GM12801 (cell line): ENCODE results near the gene MAPK13.

Experiments
- TF ChIP-seq, protein P1 (sequence below): IDR thresholded peaks from one replicate; pipeline ENCODE4 v1.5.1; 2011; ENCODE audit warnings: control low read depth; ENCODE audit not compliant: insufficient read length; ENCODE audit errors: extremely low read depth

The MAPK13 gene

DNA sequence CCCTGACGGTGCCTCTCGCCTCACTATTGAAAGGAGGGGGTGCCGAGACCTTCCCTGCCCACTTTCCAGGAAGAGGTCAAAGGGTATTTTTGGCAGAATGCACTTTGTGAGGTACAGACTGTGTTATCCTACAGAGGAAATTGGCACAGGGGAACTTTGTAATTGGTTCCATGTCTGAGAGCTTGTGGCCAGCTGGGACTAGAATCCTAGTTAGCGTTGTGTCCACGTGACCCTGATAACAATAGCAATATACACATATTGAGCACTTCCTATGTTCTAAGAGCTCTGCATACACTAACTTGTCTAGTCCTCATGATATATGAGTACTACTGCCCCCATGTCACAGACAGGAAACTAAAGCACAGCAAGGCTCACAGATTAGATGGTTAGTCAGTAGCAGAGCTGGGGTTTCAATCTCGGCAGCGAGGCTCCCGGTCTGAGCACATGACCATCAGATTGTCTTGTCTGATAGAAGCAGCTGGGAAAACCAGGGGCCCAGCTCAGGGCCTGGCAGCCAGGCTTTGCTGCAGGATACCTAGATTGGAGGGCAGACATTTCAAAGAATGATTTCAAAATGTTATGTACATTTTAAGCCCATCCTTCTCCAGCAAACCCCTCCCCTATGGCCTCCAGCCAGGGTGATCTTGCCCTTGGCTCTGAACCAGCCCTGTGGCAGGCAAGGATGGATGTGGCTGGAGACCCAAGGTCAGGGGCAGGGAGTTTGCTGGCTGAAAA, 1.4 kb downstream of the MAPK13 start:
- TF ChIP-seq, protein P1, sequence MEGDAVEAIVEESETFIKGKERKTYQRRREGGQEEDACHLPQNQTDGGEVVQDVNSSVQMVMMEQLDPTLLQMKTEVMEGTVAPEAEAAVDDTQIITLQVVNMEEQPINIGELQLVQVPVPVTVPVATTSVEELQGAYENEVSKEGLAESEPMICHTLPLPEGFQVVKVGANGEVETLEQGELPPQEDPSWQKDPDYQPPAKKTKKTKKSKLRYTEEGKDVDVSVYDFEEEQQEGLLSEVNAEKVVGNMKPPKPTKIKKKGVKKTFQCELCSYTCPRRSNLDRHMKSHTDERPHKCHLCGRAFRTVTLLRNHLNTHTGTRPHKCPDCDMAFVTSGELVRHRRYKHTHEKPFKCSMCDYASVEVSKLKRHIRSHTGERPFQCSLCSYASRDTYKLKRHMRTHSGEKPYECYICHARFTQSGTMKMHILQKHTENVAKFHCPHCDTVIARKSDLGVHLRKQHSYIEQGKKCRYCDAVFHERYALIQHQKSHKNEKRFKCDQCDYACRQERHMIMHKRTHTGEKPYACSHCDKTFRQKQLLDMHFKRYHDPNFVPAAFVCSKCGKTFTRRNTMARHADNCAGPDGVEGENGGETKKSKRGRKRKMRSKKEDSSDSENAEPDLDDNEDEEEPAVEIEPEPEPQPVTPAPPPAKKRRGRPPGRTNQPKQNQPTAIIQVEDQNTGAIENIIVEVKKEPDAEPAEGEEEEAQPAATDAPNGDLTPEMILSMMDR = no peak

DNA sequence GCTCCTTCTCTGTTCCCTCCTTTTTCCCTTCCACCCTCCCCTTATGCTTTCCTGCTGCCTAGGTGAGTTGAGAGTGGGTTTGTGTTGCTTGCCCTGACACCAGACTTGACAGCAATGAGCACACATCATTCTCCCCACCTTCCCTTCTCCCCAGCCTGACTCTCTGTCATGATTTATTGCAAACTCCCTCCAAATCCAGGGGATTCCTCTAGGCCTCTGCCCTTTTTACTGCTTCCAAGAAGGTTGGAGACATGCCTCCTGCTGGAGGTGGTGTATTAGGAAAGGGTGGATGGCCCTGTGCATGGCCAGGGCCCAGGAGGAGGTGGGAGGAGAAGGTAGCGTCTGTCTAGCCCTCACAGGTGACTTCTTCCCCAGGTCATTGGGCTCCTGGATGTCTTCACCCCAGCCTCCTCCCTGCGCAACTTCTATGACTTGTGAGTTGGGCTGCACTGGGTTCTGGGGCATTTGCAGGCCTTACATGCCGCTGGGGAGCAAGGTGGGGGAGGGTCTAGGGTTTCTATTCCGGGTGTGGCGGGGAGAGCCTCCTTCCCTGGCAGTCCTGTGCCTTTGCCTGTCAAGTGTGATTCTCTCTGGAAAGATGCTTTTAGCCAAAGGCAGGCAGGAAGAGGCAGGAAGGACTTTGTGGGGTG, 2.1 kb downstream of the MAPK13 start:
- TF ChIP-seq, protein P1 = no peak

DNA sequence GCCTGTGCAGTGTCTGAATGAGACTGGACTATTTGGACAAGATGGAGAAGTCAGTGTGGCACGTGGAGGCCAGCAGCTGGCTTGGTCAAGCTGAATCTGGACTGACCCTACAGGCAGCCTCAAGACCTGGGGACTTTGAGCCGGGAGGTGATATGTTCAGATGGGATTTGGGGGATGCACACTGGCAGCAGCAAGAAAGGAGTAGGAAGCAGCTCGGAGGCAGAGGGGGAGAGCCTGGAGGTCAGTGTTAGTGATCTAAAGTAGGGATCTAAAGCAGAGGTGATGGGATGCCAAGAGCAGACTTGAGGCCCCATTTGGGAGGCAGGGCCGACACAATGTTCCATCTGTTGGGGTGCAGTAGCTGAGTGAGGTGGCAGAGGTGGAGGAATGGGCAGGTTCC, 2.8 kb downstream of the MAPK13 start:
- TF ChIP-seq, protein P1 = no peak

DNA sequence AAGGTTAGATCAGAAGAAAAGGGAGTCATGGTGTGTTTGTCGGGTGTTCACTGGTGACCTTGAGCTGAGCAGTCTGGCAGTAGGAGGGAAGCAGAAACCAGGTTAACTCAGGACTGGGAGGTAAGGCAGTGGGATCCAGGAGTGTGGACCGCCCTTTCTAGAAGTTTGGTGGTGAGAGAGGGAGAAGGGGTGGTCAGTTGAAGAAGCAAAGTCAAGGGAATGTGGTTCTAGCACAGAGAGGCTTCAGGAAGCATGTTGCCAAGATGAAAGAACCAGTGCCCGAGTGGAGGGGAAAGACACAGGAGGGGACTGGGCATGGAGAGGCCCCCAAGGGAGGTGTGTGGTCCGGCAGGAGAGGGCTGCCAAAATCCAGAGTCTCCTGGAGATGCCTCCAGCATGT, 3.6 kb downstream of the MAPK13 start:
- TF ChIP-seq, protein P1 = no peak

DNA sequence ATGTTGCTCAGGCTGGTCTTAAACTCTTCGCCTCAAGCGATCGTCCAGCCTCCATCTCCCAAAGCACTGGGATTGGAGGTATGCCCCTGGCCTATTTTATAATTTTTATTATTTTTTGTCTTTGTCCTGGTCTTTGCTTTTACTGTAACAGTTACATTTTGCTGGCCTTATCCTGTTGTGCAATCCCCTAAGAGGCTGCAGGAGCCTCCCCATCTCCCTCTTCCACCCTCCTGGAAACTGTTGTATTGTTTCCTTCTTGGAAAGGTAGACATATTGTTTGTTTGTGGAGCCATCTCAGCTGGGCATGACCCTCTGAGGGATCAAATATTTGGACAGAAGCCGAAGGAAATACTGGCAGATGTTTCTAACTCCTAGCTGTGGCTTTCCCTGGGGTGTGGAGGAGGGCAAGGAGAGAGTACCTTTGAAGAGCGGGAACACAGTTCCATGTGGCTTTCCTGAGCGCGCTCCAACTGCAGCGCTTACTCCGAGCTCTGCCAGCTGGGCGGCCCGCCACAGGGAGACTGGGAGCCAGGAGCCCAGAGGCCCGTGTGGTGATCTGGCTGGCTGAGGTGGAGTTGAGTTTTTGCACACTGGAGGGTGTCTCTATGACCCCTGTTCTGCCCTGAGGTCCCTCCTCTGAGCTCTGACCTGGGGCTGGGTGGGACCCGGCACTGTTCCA, 4.9 kb downstream of the MAPK13 start:
- TF ChIP-seq, protein P1 = no peak

DNA sequence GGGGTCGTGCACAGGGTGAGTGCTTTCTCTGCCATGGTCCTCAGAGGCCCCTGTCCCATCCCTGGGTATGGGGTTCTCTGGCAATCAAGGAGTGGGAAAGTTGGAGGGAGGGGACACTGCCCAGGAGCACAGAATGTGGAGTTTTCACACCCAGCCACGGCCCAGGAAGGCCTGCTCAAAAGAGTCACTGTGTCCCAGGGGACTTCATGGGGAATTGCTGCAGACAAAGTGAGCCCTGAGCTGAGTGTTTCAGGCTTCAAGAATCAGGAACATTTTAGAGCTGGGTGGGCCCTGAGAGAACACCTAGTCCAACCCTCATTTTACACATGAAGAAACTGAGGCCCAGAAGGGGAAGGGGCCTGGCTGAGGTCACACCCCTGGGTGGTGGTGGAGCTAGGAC, 5.7 kb downstream of the MAPK13 start:
- TF ChIP-seq, protein P1 = no peak

DNA sequence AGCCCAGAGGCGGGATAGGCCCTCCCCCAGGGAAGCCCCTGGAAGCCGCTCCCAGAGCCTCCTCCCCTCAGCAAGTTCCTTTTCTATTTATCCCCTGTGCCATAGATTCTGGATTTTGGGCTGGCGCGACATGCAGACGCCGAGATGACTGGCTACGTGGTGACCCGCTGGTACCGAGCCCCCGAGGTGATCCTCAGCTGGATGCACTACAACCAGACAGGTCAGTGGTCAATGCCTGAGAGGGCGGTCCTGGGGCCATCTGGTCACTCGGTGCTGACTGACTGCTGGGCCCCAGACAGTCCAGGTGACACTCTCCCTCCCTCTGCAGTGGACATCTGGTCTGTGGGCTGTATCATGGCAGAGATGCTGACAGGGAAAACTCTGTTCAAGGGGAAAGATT, 6.2 kb downstream of the MAPK13 start:
- TF ChIP-seq, protein P1 = no peak
